Right atrium auricular region (tissue), 2 donors: Measurements from ENCODE around the gene DYNC1LI1. TPM values are rescaled to one million over a fixed set of nuclear protein-coding genes. Genes with fewer than 3 reads are reported as not detected.

Experiments used
- DNase-seq: peaks from one replicate; pipeline ENCODE4 v3.0.0-alpha.2; 2019; ENCODE audit warnings: low spot score
- H3K27ac ChIP-seq, 2 donors: fragments of 200-600 bp; sonication (generic); 1 replicate in 1 of 2; 2 replicates in 1 of 2; pipeline ENCODE4 v1.5.1; 2016 to 2019
- H3K27me3 ChIP-seq, 2 donors: fragments of 200-600 bp; sonication (generic); one replicate each; pipeline versions ENCODE4 v1.5.1 to v1.6.0; 2017 to 2019
- H3K36me3 ChIP-seq: fragments of 200-600 bp; sonication (generic); one replicate; pipeline ENCODE4 v1.5.1; 2016
- H3K4me1 ChIP-seq, 2 donors: fragments of 200-600 bp; sonication (generic); one replicate each; pipeline versions ENCODE4 v1.5.1 to v1.6.0; 2017 to 2019
- H3K4me3 ChIP-seq, 2 donors: fragments of 200-600 bp; sonication (generic); 1 replicate in 1 of 2; 2 replicates in 1 of 2; pipeline ENCODE4 v1.5.1; 2017 to 2019; ENCODE audit warnings: mild to moderate bottlenecking in 1 of 2, moderate library complexity in 1 of 2
- H3K9me3 ChIP-seq, 2 donors: fragments of 200-600 bp; sonication (generic); one replicate each; pipeline ENCODE4 v1.5.1; 2019
- total RNA-seq, 2 donors: library from RNA; depleted of rRNA; stranded (reverse); fragments of >200 nt; gene quantifications; one replicate each; pipeline ENCODE4 v1.1.0, GENCODE V29; 2016
- TF ChIP-seq, protein P1 (sequence below), 2 donors: fragments of 200-600 bp; sonication (generic); IDR thresholded peaks; one replicate each; pipeline ENCODE4 v1.5.1; 2019; ENCODE audit warnings: antibody characterized with exemption in 2 of 2

DYNC1LI1 gene
- total RNA-seq, 2 donors from 2014 or later: 36.6 to 39.7 TPM

- Histone ChIP-seq H3K4me3 (no peak overlapping the region), H3K36me3 (no peaks in the 10 kb centered on the region), H3K27me3 (no peaks in the 10 kb centered on the region), H3K4me1 (no peaks in the 10 kb centered on the region), H3K9me3 (no peaks in the 10 kb centered on the region), H3K27ac (no peak overlapping the region)
- TF ChIP-seq, protein P1, sequence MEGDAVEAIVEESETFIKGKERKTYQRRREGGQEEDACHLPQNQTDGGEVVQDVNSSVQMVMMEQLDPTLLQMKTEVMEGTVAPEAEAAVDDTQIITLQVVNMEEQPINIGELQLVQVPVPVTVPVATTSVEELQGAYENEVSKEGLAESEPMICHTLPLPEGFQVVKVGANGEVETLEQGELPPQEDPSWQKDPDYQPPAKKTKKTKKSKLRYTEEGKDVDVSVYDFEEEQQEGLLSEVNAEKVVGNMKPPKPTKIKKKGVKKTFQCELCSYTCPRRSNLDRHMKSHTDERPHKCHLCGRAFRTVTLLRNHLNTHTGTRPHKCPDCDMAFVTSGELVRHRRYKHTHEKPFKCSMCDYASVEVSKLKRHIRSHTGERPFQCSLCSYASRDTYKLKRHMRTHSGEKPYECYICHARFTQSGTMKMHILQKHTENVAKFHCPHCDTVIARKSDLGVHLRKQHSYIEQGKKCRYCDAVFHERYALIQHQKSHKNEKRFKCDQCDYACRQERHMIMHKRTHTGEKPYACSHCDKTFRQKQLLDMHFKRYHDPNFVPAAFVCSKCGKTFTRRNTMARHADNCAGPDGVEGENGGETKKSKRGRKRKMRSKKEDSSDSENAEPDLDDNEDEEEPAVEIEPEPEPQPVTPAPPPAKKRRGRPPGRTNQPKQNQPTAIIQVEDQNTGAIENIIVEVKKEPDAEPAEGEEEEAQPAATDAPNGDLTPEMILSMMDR (IDR thresholded peaks at IDR 0.05): no peak
- no peak for DNase-seq
These were observed 12.9 kb downstream of the DYNC1LI1 start for GRCh38 chr3:32557640-32558352.

DNA sequence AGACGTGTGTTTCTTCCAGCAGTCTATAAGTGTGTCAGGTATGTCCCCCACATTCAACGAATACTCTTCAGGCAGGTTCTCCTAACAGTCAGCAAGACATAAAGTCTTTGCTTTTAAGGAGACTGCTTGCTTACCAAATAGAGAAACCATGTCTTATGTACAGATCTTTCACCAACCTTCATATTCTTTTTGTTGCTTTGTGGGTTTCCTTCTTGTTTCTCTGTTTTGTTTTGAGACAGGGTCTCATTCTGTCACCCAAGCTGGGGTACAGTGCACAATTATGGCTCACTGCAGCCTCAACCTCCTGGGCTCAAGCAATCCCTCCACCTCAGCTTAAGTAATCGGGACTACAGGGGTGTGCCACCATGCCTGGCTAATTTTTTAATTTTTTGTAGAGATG is 14.3 kb downstream of the DYNC1LI1 start:
- H3K4me3 ChIP-seq: no peak overlapping the region
- no peaks in the 10 kb centered on the region for H3K4me1 ChIP-seq
- DNase-seq: no peak
- H3K36me3 ChIP-seq: no peaks in the 10 kb centered on the region
- H3K27me3 ChIP-seq: no peaks in the 10 kb centered on the region
- H3K9me3 ChIP-seq: no peaks in the 10 kb centered on the region
- H3K27ac ChIP-seq: no peak overlapping the region
- TF ChIP-seq, protein P1 (IDR thresholded peaks at IDR 0.05): no peak

- H3K27ac ChIP-seq: no peak overlapping the region
- H3K36me3 ChIP-seq: no peaks in the 10 kb centered on the region
- no peak for DNase-seq
- H3K4me3 ChIP-seq: no peak overlapping the region
- no peaks in the 10 kb centered on the region for H3K4me1 ChIP-seq
- TF ChIP-seq, protein P1 (IDR thresholded peaks at IDR 0.05): no peak
- no peaks in the 10 kb centered on the region for H3K9me3 ChIP-seq
- H3K27me3 ChIP-seq: no peaks in the 10 kb centered on the region
These were observed 16.7 kb downstream of the DYNC1LI1 start for GRCh38 chr3:32553973-32554372.

DNA sequence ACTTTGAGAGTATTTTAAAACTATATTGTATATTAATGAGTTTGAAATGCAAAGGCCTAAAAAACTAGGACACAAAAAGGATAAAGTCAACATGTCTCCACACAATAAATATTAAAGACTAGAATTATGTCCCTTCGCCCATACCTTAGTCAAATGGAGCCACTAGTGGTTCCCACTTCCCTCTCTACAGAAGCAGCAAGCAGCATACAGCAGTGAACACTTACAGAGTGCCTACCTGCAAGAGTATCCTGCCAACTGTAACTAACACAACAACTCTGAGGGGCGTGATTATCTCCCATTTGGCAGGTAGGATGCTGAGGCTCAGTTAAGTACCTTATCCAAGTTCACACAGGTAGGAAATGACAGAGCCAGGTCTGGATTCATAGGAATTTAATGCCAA is 17.2 kb downstream of the DYNC1LI1 start:
- no peaks in the 10 kb centered on the region for H3K4me1 ChIP-seq
- TF ChIP-seq, protein P1 (IDR thresholded peaks at IDR 0.05): no peak
- no peak for DNase-seq

DNA sequence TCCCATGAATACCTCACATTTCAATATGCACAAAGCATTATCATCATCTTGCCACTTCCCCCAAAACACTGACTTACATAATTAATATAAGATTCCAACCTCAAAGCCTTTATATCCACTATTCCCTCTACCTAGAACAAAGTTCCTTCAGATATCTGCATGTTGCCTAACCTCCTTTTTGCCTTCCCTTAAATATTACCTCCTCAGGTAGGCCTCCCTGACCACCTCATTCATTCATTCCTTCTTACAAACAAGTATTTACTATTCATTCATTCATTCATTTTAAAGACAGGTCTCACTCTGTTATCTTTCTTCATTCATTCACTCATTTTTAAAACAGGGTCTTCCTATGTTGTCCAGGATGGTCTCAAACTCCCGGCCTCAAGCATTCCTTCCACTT is 18.6 kb downstream of the DYNC1LI1 start:
- no peak for DNase-seq
- H3K4me1 ChIP-seq: no peaks in the 10 kb centered on the region
- H3K4me3 ChIP-seq: no peak overlapping the region
- H3K27me3 ChIP-seq: no peaks in the 10 kb centered on the region
- no peaks in the 10 kb centered on the region for H3K9me3 ChIP-seq
- TF ChIP-seq, protein P1 (IDR thresholded peaks at IDR 0.05): no peak
- no peak overlapping the region for H3K27ac ChIP-seq
- H3K36me3 ChIP-seq: no peaks in the 10 kb centered on the region

More for the DNA sequence above, 17.2 kb downstream of the DYNC1LI1 start:
- no peak overlapping the region for H3K27ac ChIP-seq
- H3K27me3 ChIP-seq: no peaks in the 10 kb centered on the region
- no peaks in the 10 kb centered on the region for H3K9me3 ChIP-seq
- H3K36me3 ChIP-seq: no peaks in the 10 kb centered on the region
- H3K4me3 ChIP-seq: no peak overlapping the region

- no peaks in the 10 kb centered on the region for H3K27me3 ChIP-seq
- H3K4me3 ChIP-seq: no peak overlapping the region
- H3K4me1 ChIP-seq: no peaks in the 10 kb centered on the region
- DNase-seq: no peak
- no peaks in the 10 kb centered on the region for H3K36me3 ChIP-seq
- no peaks in the 10 kb centered on the region for H3K9me3 ChIP-seq
- no peak overlapping the region for H3K27ac ChIP-seq
- TF ChIP-seq, protein P1 (IDR thresholded peaks at IDR 0.05): no peak
These were observed 19.2 kb downstream of the DYNC1LI1 start for GRCh38 chr3:32551496-32551895.
